ENCODE data around the gene PRDM16.

DNA sequence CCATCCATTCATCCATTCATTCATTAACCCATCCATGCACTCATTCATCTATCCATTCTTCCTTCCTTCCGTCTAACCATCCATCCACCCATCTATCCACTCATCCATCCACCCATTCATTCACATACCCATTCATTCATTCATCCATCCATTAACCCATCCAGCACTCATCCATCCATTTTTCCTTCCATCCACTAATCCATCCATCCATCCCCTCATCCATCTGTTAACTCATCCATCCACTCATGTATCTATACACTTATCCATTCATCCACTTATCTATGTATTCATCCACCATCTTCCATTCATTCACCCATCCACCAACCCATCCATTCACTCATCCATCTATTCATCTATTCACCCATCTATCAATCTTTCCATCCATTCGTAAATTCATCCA, 107.8 kb downstream of the PRDM16 start:
- TF ChIP-seq, protein P1, sequence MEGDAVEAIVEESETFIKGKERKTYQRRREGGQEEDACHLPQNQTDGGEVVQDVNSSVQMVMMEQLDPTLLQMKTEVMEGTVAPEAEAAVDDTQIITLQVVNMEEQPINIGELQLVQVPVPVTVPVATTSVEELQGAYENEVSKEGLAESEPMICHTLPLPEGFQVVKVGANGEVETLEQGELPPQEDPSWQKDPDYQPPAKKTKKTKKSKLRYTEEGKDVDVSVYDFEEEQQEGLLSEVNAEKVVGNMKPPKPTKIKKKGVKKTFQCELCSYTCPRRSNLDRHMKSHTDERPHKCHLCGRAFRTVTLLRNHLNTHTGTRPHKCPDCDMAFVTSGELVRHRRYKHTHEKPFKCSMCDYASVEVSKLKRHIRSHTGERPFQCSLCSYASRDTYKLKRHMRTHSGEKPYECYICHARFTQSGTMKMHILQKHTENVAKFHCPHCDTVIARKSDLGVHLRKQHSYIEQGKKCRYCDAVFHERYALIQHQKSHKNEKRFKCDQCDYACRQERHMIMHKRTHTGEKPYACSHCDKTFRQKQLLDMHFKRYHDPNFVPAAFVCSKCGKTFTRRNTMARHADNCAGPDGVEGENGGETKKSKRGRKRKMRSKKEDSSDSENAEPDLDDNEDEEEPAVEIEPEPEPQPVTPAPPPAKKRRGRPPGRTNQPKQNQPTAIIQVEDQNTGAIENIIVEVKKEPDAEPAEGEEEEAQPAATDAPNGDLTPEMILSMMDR (tag by site-specific recombination; IDR thresholded peaks at IDR 0.05) = no peak
- TF ChIP-seq ZNF416 (tag by site-specific recombination; IDR thresholded peaks at IDR 0.05) = no peak
- no peak for TF ChIP-seq WT1 (tag by site-specific recombination; IDR thresholded peaks at IDR 0.05)
- TF ChIP-seq YY2 (tag by site-specific recombination; IDR thresholded peaks at IDR 0.05) = no peak
- TF ChIP-seq, protein P2, sequence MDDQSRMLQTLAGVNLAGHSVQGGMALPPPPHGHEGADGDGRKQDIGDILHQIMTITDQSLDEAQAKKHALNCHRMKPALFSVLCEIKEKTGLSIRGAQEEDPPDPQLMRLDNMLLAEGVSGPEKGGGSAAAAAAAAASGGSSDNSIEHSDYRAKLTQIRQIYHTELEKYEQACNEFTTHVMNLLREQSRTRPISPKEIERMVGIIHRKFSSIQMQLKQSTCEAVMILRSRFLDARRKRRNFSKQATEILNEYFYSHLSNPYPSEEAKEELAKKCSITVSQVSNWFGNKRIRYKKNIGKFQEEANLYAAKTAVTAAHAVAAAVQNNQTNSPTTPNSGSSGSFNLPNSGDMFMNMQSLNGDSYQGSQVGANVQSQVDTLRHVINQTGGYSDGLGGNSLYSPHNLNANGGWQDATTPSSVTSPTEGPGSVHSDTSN (CRISPR knock-in tag; IDR thresholded peaks at IDR 0.05) = no peak
- no peak for TF ChIP-seq ZNF202 (tag by site-specific recombination; IDR thresholded peaks at IDR 0.05; ENCODE audit: borderline replicate concordance)
- TF ChIP-seq ZNF792 (tag by site-specific recombination; IDR thresholded peaks at IDR 0.05) = no peak
- TF ChIP-seq ZNF558 (tag by site-specific recombination; IDR thresholded peaks at IDR 0.05) = no peak
- no peak for TF ChIP-seq ZNF610 (tag by site-specific recombination; IDR thresholded peaks at IDR 0.05; ENCODE audit: borderline replicate concordance)
- no peak for TF ChIP-seq ZNF175 (tag by site-specific recombination; IDR thresholded peaks at IDR 0.05)
- TF ChIP-seq ZNF24 (tag by site-specific recombination; IDR thresholded peaks at IDR 0.05) = no peak
- no peak for TF ChIP-seq ZNF114 (tag by site-specific recombination; IDR thresholded peaks at IDR 0.05)
- TF ChIP-seq ZBTB8A (tag by site-specific recombination; IDR thresholded peaks at IDR 0.05) = no peak
